ENCODE measurements around the gene DCUN1D2. TPM values are rescaled to one million over a fixed set of nuclear protein-coding genes. Genes with fewer than 3 reads are reported as not detected.
"Not testable (repeated sequence)": the region's sequence is repeated elsewhere in the genome, so short reads cannot be mapped to it uniquely, and the experiment has no call there.

The DCUN1D2 gene
- total RNA-seq, 1 donor from 2014 or later, result 23.8 TPM

DNA sequence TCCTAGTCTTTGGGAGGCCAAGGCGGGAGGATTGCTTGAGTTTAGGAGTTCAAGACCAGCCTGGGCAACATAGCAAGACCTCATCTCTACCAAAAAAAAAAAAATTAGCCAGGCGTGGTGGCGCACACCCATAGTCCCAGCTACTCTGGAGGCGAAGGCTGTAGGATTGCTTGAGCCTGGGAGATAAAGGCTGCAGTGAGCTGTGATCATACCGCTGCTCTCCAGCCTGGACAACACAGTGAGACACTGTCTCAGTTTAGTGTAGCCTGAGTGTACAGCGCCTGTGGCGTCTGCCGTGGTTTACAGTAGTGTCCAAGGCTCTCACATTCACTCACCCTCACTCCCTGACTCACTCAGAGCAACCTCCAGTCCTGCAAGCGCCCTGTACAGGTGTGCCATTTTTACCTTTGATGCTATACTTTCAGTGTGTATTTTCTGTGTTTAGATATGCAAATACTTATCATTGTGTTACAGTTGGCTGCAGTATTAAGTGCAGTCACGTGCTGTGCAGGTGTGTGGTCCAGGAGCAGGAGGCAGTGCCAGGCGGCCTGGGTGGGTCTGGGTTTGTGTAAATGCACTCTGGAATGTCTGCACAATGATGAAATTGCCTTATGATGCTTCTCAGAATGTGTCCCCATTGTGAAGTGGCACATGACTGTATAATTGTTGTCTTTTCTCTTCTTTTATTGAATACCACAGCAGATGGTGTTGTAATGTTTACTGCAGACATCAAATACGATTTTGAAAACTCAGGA, 36.1 kb upstream of the DCUN1D2 start:
- no peak overlapping the region for H3K4me2 ChIP-seq
- H3K27me3 Mint-ChIP-seq (ENCODE audit: insufficient read depth, low read depth), result peaks cover 3% of the 10 kb centered on the region
- no peaks in the 10 kb centered on the region for H3K79me2 ChIP-seq (ENCODE audit: low read depth)
- TF ChIP-seq EZH2 (IDR thresholded peaks at IDR 0.05), result no peak
- peaks cover 50% of the 10 kb centered on the region for H3K36me3 Mint-ChIP-seq
- H4K20me1 ChIP-seq (ENCODE audit: low read depth), result no peaks in the 10 kb centered on the region
- H3K4me1 Mint-ChIP-seq, result no peaks in the 10 kb centered on the region
- peaks cover 5% of the 10 kb centered on the region for H3K36me3 ChIP-seq
- no peak for DNase-seq (ENCODE audit: low spot score)
- H3K27me3 ChIP-seq, result no peaks in the 10 kb centered on the region
- H3K27ac ChIP-seq, result no peak overlapping the region
- H3K9ac ChIP-seq, result no peak overlapping the region
- no peak overlapping the region for H3K4me3 ChIP-seq
- no peak overlapping the region for H2AFZ ChIP-seq (replicated peaks)
- H3K4me1 ChIP-seq, result no peaks in the 10 kb centered on the region
- H3K4me3 Mint-ChIP-seq, result no peak overlapping the region
- H3K27ac Mint-ChIP-seq, result no peak overlapping the region
- H3K9me3 ChIP-seq (ENCODE audit: low read depth), result no peaks in the 10 kb centered on the region
- no peaks in the 10 kb centered on the region for H3F3A ChIP-seq (ENCODE audit: low read depth)
- peaks cover 6% of the 10 kb centered on the region for H3K9me3 Mint-ChIP-seq

DNA sequence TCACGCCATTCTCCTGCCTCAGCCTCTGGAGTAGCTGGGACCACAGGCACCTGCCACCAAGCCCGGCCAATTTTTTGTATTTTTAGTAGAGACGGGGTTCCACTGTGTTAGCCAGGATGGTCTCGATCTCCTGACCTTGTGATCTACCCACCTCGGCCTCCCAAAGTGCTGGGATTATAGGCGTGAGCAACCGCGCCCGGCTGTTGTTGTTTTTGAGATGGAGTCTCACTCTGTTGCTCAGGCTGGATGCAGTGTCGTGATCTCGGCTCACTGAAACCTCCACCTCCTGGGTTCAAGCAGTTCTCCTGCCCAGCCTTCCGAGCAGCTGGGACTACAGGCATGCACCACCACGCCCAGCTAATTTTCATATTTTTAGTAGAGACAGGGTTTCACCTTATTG, 31.9 kb upstream of the DCUN1D2 start:
- H3K79me2 ChIP-seq (ENCODE audit: low read depth); H3K36me3 ChIP-seq: not testable (repeated sequence)

DNA sequence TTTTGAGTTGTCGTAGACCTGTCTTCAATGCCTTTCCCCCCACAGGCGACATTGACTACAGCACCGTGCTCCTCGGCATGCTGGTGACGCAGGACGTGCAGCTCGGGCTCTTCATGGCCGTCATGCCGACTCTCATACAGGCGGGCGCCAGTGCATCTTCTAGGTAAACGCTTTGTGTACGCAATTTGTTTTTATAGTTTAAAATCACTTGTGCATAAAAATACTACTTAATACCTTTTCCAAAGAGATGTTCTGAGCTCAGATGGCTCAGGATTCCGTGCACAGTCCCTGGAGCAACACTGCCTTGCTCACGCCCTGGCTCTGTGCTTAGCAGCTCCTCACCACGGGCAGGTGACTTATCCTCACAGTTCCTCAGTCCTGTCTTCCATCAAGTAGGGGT, 30.1 kb upstream of the DCUN1D2 start:
- Histone ChIP-seq H3K4me3 (no peak overlapping the region), H3K4me1 (no peaks in the 10 kb centered on the region), H3K27ac (no peak overlapping the region), H2AFZ (replicated peaks) (no peak overlapping the region), H3K27me3 (no peaks in the 10 kb centered on the region), H3K4me2 (no peak overlapping the region), H3K9ac (no peak overlapping the region), H3K36me3 (peaks cover 5% of the 10 kb centered on the region), H3F3A (ENCODE audit: low read depth) (no peaks in the 10 kb centered on the region), H3K9me3 (ENCODE audit: low read depth) (no peaks in the 10 kb centered on the region), H4K20me1 (ENCODE audit: low read depth) (no peaks in the 10 kb centered on the region), H3K79me2 (ENCODE audit: low read depth) (no peaks in the 10 kb centered on the region)
- H3K4me1 Mint-ChIP-seq, result no peaks in the 10 kb centered on the region
- no peak overlapping the region for H3K27ac Mint-ChIP-seq
- peaks cover 6% of the 10 kb centered on the region for H3K9me3 Mint-ChIP-seq
- peaks cover 50% of the 10 kb centered on the region for H3K36me3 Mint-ChIP-seq
- peaks cover 4% of the 10 kb centered on the region for H3K27me3 Mint-ChIP-seq (ENCODE audit: insufficient read depth, low read depth)
- no peak for TF ChIP-seq EZH2 (IDR thresholded peaks at IDR 0.05)
- TF ChIP-seq EZH2phosphoT487 (IDR thresholded peaks at IDR 0.05), result no peak
- TF ChIP-seq, protein P1, sequence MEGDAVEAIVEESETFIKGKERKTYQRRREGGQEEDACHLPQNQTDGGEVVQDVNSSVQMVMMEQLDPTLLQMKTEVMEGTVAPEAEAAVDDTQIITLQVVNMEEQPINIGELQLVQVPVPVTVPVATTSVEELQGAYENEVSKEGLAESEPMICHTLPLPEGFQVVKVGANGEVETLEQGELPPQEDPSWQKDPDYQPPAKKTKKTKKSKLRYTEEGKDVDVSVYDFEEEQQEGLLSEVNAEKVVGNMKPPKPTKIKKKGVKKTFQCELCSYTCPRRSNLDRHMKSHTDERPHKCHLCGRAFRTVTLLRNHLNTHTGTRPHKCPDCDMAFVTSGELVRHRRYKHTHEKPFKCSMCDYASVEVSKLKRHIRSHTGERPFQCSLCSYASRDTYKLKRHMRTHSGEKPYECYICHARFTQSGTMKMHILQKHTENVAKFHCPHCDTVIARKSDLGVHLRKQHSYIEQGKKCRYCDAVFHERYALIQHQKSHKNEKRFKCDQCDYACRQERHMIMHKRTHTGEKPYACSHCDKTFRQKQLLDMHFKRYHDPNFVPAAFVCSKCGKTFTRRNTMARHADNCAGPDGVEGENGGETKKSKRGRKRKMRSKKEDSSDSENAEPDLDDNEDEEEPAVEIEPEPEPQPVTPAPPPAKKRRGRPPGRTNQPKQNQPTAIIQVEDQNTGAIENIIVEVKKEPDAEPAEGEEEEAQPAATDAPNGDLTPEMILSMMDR (IDR thresholded peaks at IDR 0.05), result no peak
- no peak overlapping the region for H3K4me3 Mint-ChIP-seq
- no peak for DNase-seq (ENCODE audit: low spot score)

More for the DNA sequence above, 31.9 kb upstream of the DCUN1D2 start:
- not testable (repeated sequence) for H3K4me3 ChIP-seq; H3K27ac Mint-ChIP-seq; H2AFZ ChIP-seq (replicated peaks); H3K9me3 ChIP-seq (ENCODE audit: low read depth); H3K4me3 Mint-ChIP-seq; H3K9me3 Mint-ChIP-seq; H3K27ac ChIP-seq; H3K27me3 Mint-ChIP-seq (ENCODE audit: insufficient read depth, low read depth); H4K20me1 ChIP-seq (ENCODE audit: low read depth); H3K4me1 Mint-ChIP-seq; DNase-seq (ENCODE audit: low spot score); H3K9ac ChIP-seq; H3K4me1 ChIP-seq; H3K27me3 ChIP-seq; H3K4me2 ChIP-seq; H3F3A ChIP-seq (ENCODE audit: low read depth)
- peaks cover 44% of the 10 kb centered on the region for H3K36me3 Mint-ChIP-seq

DNA sequence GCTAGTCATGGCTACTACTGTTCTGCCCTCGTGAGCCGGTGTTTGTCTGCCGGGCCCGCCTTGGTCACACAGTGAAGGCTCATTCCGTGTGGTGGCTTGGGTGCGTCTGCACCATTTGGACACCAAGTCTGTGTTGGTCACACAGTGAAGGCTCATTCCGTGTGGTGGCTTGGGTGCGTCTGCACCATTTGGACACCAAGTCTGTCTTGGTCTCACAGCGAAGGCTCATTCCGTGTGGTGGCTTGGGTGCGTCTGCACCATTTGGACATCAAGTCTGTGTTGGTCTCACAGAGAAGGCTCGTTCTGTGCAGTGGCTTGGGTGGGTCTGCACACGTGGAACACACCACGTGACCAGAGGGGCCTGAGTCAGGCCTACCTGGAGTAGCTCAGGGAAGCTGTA, 29.0 kb upstream of the DCUN1D2 start:
- TF ChIP-seq EZH2phosphoT487 (IDR thresholded peaks at IDR 0.05) (no peak), EZH2 (IDR thresholded peaks at IDR 0.05) (no peak)
- TF ChIP-seq, protein P1 (IDR thresholded peaks at IDR 0.05), result no peak
- H3K36me3 Mint-ChIP-seq, result peaks cover 45% of the 10 kb centered on the region
- Histone ChIP-seq H3K4me2 (no peak overlapping the region), H2AFZ (replicated peaks) (no peak overlapping the region), H3K27ac (no peak overlapping the region), H4K20me1 (ENCODE audit: low read depth) (no peaks in the 10 kb centered on the region), H3K27me3 (no peaks in the 10 kb centered on the region), H3K9me3 (ENCODE audit: low read depth) (no peaks in the 10 kb centered on the region), H3K4me1 (no peaks in the 10 kb centered on the region), H3F3A (ENCODE audit: low read depth) (no peaks in the 10 kb centered on the region), H3K9ac (no peak overlapping the region), H3K36me3 (peaks cover 5% of the 10 kb centered on the region), H3K79me2 (ENCODE audit: low read depth) (no peaks in the 10 kb centered on the region), H3K4me3 (no peak overlapping the region)
- peaks cover 4% of the 10 kb centered on the region for H3K27me3 Mint-ChIP-seq (ENCODE audit: insufficient read depth, low read depth)
- no peaks in the 10 kb centered on the region for H3K4me1 Mint-ChIP-seq
- DNase-seq (ENCODE audit: low spot score), result no peak
- H3K27ac Mint-ChIP-seq, result no peak overlapping the region
- no peak overlapping the region for H3K4me3 Mint-ChIP-seq
- peaks cover 6% of the 10 kb centered on the region for H3K9me3 Mint-ChIP-seq
